Activated CD8-positive, alpha-beta memory T cell treated with anti-CD3 and anti-CD28 coated beads, Interleukin-2, amount 10 ng/mL, durations not matched to agents 7 days and 5 days (primary cell): Measurements from ENCODE around the gene IRAK1. TPM values are rescaled to one million over a fixed set of nuclear protein-coding genes. Genes with fewer than 3 reads are reported as not detected.
A peak's percentile ranks its signal among the peaks of the same experiment; 100 is the strongest.

Source experiments
- ATAC-seq: fragments of 150-1000 bp; cut with Tn5 transposase; one replicate; pipeline ENCODE4 v1.10.0; 2021; ENCODE audit warnings: moderate library complexity
- CTCF ChIA-PET: fragments of 350-600 bp; sonication (Branson Sonifier 250); formaldehyde crosslinking; loops from one replicate; lab custom pipeline; 2021; ENCODE audit warnings: antibody characterized with exemption; lab: Charles Lee
- DNase-seq: peaks from one replicate; pipeline ENCODE4 v3.0.0-alpha.2; 2020
- H3K27ac Mint-ChIP-seq: one replicate; pipeline ENCODE4 v1.8.0; 2021; ENCODE audit warnings: mild to moderate bottlenecking, mixed read lengths
- H3K27me3 Mint-ChIP-seq: one replicate; pipeline ENCODE4 v1.8.0; 2021; ENCODE audit warnings: mixed read lengths
- H3K36me3 Mint-ChIP-seq: one replicate; pipeline ENCODE4 v1.8.0; 2021; ENCODE audit warnings: mild to moderate bottlenecking, mixed read lengths
- H3K4me1 Mint-ChIP-seq: one replicate; pipeline ENCODE4 v1.8.0; 2021; ENCODE audit warnings: mixed read lengths
- H3K4me3 Mint-ChIP-seq: one replicate; pipeline ENCODE4 v1.8.0; 2021; ENCODE audit warnings: mild to moderate bottlenecking, moderate library complexity, mixed read lengths
- H3K9me3 Mint-ChIP-seq: one replicate; pipeline ENCODE4 v1.8.0; 2022; ENCODE audit warnings: low read depth, mixed read lengths
- total RNA-seq, 2 experiments: library from RNA; stranded (reverse); gene quantifications; one replicate each; pipeline ENCODE4 v1.2.3, GENCODE V29; 2021

The IRAK1 gene
- total RNA-seq, 2 experiments from 2014 or later, result 127 to 148 TPM

- Mint-ChIP-seq H3K27me3 (no peaks in the 10 kb centered on the region), H3K27ac (peak overlapping the region; percentile 95), H3K4me1 (peaks cover 20% of the 10 kb centered on the region), H3K4me3 (peak overlapping the region; percentile 89), H3K36me3 (peaks cover 10% of the 10 kb centered on the region), H3K9me3 (no peaks in the 10 kb centered on the region)
- DNase-seq (no peak), ATAC-seq (no peak)
- CTCF ChIA-PET, result interaction anchor here (1.0 to 1.7 kb wide), 2 partner anchors 7 to 10 kb away, joined by 4 to 6 read pairs; no protein-coding TSS in a partner anchor
These were observed 45.5 kb downstream of the IRAK1 start for GRCh38 chrX:153974003-153974725.

DNA sequence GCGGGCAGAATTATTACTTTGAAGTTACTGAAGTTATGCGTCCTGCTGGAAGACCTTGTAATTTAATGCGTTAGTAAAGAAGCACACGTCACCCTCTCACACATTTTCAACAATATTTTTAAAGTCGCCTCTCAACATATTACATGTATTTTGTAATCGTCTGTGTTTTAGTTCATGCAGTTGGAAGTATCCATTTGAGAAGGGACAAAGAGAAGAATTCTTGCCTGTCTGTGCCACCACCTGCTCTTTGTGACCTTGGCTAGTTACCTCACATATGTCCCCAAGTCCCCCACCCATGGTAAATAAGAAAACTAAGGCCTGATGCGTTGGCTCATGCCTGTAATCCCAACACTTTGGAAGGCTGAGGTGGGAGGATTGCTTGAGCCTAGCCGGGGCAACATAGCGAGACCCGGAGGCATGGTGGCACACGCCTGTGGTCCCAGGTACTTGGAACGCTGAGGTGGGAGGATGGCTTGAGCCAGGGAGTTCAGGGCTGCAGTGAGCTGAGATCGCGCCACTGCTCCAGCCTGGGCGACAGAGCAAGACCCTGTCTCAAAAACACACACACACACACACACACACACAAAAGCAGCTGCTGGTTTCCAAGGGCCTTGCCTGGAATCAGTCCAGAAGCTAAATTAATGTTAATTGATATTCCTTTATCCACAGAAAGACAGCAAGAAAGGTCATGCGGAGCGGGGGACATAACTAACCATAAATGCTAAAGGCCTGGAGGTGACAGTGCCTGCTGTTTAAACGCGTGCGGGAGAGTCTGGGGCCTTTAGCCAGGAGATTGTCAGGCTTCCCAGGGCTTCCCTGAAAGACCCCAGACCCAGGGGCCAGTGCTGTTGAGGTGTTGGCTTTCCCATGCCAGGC, 46.3 kb downstream of the IRAK1 start:
- Mint-ChIP-seq H3K27me3 (no peaks in the 10 kb centered on the region), H3K9me3 (no peaks in the 10 kb centered on the region), H3K4me3 (peak overlapping the region; percentile 89), H3K36me3 (peaks cover 12% of the 10 kb centered on the region), H3K4me1 (peaks cover 20% of the 10 kb centered on the region), H3K27ac (peak overlapping the region; percentile 95)
- DNase-seq, result no peak
- CTCF ChIA-PET, result interaction anchor here (1.0 to 1.7 kb wide), 2 partner anchors 8 to 11 kb away, joined by 4 to 6 read pairs; no protein-coding TSS in a partner anchor
- no peak for ATAC-seq

DNA sequence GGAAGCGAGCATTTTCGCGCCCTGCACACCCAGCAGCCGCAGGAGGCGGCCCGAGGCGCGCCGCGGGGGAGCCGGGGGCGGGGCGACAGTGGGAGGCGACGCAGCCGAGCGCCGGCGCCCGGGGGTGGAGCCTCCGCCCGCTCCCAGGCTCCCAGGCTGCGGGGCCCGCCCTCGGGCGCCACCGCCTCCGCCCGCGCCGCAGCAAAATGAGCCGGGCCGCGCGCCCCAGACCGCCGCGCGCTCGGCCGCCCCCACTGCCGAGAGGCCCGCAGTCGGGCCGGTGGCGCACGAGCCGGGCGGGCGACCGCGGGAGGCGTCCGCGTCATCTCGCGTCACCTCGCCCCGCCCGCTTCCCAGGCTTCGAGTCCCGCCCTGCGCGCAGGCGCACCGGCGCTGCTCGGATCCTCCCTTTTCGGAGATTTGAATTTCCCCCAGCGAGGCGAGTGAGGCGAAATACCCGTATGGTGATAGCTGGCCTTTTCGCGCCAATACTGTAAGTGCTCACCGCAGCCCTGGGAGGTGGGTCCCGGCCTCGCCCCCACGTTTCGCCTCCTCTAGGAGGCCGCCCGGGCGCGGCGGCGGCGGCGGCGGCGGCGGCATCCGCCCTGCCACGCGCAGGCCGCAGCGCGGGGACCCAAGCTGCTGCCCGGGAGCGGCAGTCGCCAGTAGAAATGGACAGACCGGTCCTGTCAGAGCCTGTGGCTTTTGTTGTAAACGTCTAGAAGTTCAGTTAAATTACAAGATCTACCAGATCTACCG, 47.2 kb downstream of the IRAK1 start, which contains the start of gene TMEM187:
TSS of gene TMEM187 (plus strand) at position 387 of the 759 bp plus-strand sequence. CDS start 9,309 bp downstream, outside the sequence.
- Mint-ChIP-seq H3K4me3 (peak within 1 kb of the TSS; percentile 95), H3K9me3 (no peaks in the 10 kb centered on the region), H3K36me3 (peaks cover 20% of the 10 kb centered on the region), H3K4me1 (peaks cover 22% of the 10 kb centered on the region), H3K27ac (peak within 1 kb of the TSS; percentile 100), H3K27me3 (no peaks in the 10 kb centered on the region)
- DNase-seq (peak; percentile 94), ATAC-seq (peak; percentile 53)
- CTCF ChIA-PET, result interaction anchor here (1.3 to 1.7 kb wide), 2 partner anchors 9 to 40 kb away, joined by 3 to 6 read pairs; no protein-coding TSS in a partner anchor

DNA sequence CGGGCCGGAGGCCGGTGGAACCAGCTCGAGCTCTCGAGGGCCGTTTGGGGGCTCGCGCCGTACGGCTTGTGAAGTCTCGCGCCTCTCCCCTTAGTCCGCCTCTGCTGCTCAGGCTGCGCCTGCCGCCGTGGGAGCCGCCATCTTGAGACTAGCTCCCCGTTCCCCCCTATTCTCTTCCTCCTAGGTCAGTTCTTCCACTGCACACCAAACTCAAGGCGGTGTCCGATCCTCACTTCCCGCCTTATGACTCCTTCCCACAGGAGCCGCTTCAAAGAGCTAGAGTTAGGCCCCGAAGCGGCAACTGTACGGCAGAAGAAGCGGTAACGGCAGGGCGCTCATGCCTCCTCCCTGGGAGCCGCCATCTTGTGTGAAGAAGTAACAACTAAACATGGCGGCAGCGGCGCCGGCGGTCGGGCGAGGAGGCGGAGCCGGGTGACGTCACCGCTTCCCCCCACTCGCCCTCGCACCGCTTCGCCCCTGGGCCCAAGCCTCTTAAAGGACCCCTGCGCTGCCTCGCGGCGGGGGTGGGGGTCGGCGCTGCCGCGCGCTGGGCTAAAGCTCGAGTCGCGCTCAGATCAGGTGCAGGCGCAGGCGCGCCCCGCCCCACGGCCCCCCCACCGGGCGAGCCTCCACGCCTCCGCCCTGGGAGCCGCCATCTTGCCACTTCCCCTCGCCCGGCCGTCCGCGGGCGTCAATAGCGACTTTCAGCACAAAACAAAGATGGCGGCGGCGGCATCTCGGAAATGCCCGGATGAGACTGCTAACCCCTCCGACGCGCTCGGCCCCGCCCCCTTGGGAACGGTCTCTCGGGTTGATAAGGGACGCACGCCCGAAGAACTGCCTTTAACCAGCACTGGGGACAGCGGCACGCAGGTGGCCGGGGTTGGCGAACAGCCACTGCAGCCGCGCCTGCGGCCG, 48.0 kb downstream of the IRAK1 start, which contains the start of gene HCFC1:
TSS of gene HCFC1 (minus strand) at position 369 of the 918 bp plus-strand sequence. CDS start 978 bp downstream, outside the sequence.
- Mint-ChIP-seq H3K9me3 (no peaks in the 10 kb centered on the region), H3K36me3 (peaks cover 24% of the 10 kb centered on the region)

DNA sequence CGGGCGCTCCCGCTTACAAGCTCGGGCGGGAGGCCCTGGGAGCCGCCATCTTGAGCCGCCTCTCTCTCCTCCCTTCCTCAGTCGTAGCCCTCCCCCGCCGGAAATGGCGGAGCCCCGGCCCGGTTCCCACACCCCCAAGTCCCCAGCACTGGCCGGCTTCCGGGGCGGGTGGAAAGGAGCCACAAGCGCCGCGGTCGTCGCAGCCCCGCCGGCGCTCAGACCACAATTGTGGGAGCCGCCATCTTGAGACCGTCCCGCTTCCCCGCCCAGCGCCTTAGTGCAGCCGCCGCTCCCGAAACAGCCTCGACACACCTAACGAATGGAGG, 48.6 kb downstream of the IRAK1 start:
- peak overlapping the region; percentile 95 for H3K4me3 Mint-ChIP-seq
- H3K9me3 Mint-ChIP-seq, result no peaks in the 10 kb centered on the region
- peaks cover 24% of the 10 kb centered on the region for H3K36me3 Mint-ChIP-seq
- DNase-seq, result peak; percentile 92
- peak; percentile 40 for ATAC-seq
- H3K27me3 Mint-ChIP-seq, result no peaks in the 10 kb centered on the region
- H3K27ac Mint-ChIP-seq, result peak overlapping the region; percentile 100
- CTCF ChIA-PET, result interaction anchor here (0.8 to 5.7 kb wide), 5 partner anchors 9 to 428 kb away, joined by 3 to 49 read pairs (median 4); partner anchors contain the start of genes ARHGAP4, PLXNB3 and RPL10
- peaks cover 36% of the 10 kb centered on the region for H3K4me1 Mint-ChIP-seq

More for the DNA sequence above, 48.0 kb downstream of the IRAK1 start, which contains the start of gene HCFC1:
- Mint-ChIP-seq H3K4me1 (peaks cover 30% of the 10 kb centered on the region), H3K4me3 (peak within 1 kb of the TSS; percentile 95), H3K27ac (peak within 1 kb of the TSS; percentile 100), H3K27me3 (no peaks in the 10 kb centered on the region)
- CTCF ChIA-PET, result interaction anchor here (1.3 to 5.7 kb wide), 6 partner anchors 9 to 427 kb away, joined by 3 to 49 read pairs (median 4); partner anchors contain the start of genes ARHGAP4 and RPL10
- ATAC-seq (peak; percentile 41), DNase-seq (peak; percentile 94)

GRCh38 chrX:153970357-153971123, 49.2 kb downstream of the IRAK1 start:
- DNase-seq (peak; percentile 61), ATAC-seq (peak; percentile 5)
- no peaks in the 10 kb centered on the region for H3K9me3 Mint-ChIP-seq
- H3K36me3 Mint-ChIP-seq, result peaks cover 24% of the 10 kb centered on the region
- CTCF ChIA-PET, result interaction anchor here (0.8 to 7.2 kb wide), 6 partner anchors 10 to 428 kb away, joined by 3 to 52 read pairs (median 4); partner anchors contain the start of genes ARHGAP4, PLXNB3 and RPL10
- H3K27me3 Mint-ChIP-seq, result no peaks in the 10 kb centered on the region
- peaks cover 36% of the 10 kb centered on the region for H3K4me1 Mint-ChIP-seq
- peak overlapping the region; percentile 100 for H3K27ac Mint-ChIP-seq
- peak overlapping the region; percentile 95 for H3K4me3 Mint-ChIP-seq

DNA sequence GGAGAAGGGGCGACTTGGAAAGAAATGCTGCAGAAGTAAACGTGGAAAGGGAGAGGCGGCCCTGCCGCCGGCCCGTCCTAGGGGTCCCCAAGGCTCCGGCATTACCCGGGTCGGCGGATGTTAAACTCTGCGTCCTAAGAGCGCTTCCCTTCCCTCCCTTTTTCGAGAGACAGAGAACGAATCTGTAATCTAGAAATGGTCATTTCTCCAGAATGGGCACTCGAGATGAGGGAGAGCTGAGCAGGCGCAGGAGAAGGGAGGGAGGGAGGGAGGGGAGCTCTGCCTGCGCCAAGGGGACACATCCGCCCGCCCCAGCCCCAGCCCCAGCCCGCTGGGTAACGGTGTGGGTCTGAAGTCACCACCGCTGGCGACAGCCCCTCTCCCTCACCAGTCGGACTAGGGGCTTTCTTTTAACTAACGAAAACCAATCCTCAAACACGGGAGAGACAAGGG, 49.8 kb downstream of the IRAK1 start:
- Mint-ChIP-seq H3K36me3 (peaks cover 24% of the 10 kb centered on the region), H3K27me3 (no peaks in the 10 kb centered on the region), H3K4me1 (peaks cover 39% of the 10 kb centered on the region), H3K27ac (peak overlapping the region; percentile 100), H3K9me3 (no peaks in the 10 kb centered on the region), H3K4me3 (peak overlapping the region; percentile 95)
- DNase-seq, result no peak
- no peak for ATAC-seq
- CTCF ChIA-PET, result interaction anchor here (1.4 to 7.2 kb wide), 4 partner anchors 12 to 429 kb away, joined by 4 to 52 read pairs (median 27); partner anchors contain the start of genes ARHGAP4 and RPL10

GRCh38 chrX:153969125-153969903, 50.4 kb downstream of the IRAK1 start:
- H3K27me3 Mint-ChIP-seq, result no peaks in the 10 kb centered on the region
- peak overlapping the region; percentile 95 for H3K4me3 Mint-ChIP-seq
- DNase-seq (no peak), ATAC-seq (no peak)
- H3K9me3 Mint-ChIP-seq, result no peaks in the 10 kb centered on the region
- CTCF ChIA-PET, result interaction anchor here (1.7 to 7.2 kb wide), 4 partner anchors 12 to 44 kb away, joined by 5 to 52 read pairs (median 27); partner anchors contain the start of gene ARHGAP4
- H3K36me3 Mint-ChIP-seq, result peaks cover 24% of the 10 kb centered on the region
- H3K4me1 Mint-ChIP-seq, result peaks cover 35% of the 10 kb centered on the region
- peak overlapping the region; percentile 100 for H3K27ac Mint-ChIP-seq

DNA sequence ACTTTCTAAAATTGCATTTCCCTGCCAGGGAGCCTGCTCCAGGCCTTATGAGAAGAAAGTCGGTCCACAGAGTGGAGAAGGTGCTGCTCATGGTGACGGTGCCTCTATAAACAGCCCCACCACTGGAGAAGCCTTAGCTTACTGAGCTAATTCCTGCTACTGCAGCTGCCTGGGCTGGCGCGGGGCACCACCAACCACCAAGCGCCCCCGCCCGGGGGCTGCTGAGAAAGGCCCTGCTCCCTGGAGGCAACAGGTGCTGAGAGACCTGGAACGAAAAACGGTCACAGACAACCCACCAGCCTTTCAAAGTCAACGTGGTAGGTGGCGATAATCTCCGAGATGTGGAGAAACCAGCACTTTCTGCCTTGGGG, 51.0 kb downstream of the IRAK1 start:
- H3K36me3 Mint-ChIP-seq, result peaks cover 24% of the 10 kb centered on the region
- peak overlapping the region; percentile 100 for H3K27ac Mint-ChIP-seq
- H3K27me3 Mint-ChIP-seq, result no peaks in the 10 kb centered on the region
- peak overlapping the region; percentile 95 for H3K4me3 Mint-ChIP-seq
- ATAC-seq (no peak), DNase-seq (peak; percentile 65)
- CTCF ChIA-PET, result interaction anchor here (1.7 to 7.2 kb wide), 3 partner anchors 13 to 44 kb away, joined by 5 to 52 read pairs (median 49); partner anchors contain the start of gene ARHGAP4
- peaks cover 30% of the 10 kb centered on the region for H3K4me1 Mint-ChIP-seq
- H3K9me3 Mint-ChIP-seq, result no peaks in the 10 kb centered on the region

- no peaks in the 10 kb centered on the region for H3K9me3 Mint-ChIP-seq
- H3K27ac Mint-ChIP-seq, result peak overlapping the region; percentile 100
- peak overlapping the region; percentile 95 for H3K4me3 Mint-ChIP-seq
- DNase-seq (no peak), ATAC-seq (no peak)
- peaks cover 27% of the 10 kb centered on the region for H3K4me1 Mint-ChIP-seq
- no peaks in the 10 kb centered on the region for H3K27me3 Mint-ChIP-seq
- CTCF ChIA-PET, result interaction anchor here (1.7 to 7.2 kb wide), 5 partner anchors 13 to 205 kb away, joined by 5 to 52 read pairs (median 11); partner anchors contain the start of gene ARHGAP4
- H3K36me3 Mint-ChIP-seq, result peaks cover 23% of the 10 kb centered on the region
These were observed 51.4 kb downstream of the IRAK1 start for GRCh38 chrX:153968255-153968654.
